Keratinocyte (primary cell): ENCODE measurements around the gene SURF4.

Experiments
- EZH2 ChIP-seq: IDR thresholded peaks from one replicate; pipeline ENCODE4 v1.6.1; 2012; ENCODE audit warnings: inconsistent platforms, mild to moderate bottlenecking, low read length, moderate library complexity
- TF ChIP-seq, protein P1 (sequence below), 3 experiments: IDR thresholded peaks in 1 of 3; conservative IDR thresholded peaks in 1 of 3; optimal IDR thresholded peaks in 1 of 3; 2 replicates in 2 of 3; 3 replicates in 1 of 3; pipeline versions ENCODE3 to v1.5.1; 2011; ENCODE audit warnings: low read length in 3 of 3, mild to moderate bottlenecking in 3 of 3, moderate library complexity in 2 of 3, control low read depth in 1 of 3, inconsistent platforms in 1 of 3; ENCODE audit not compliant: insufficient read depth in 2 of 3; ENCODE audit errors: extremely low read depth in 1 of 3

DNA sequence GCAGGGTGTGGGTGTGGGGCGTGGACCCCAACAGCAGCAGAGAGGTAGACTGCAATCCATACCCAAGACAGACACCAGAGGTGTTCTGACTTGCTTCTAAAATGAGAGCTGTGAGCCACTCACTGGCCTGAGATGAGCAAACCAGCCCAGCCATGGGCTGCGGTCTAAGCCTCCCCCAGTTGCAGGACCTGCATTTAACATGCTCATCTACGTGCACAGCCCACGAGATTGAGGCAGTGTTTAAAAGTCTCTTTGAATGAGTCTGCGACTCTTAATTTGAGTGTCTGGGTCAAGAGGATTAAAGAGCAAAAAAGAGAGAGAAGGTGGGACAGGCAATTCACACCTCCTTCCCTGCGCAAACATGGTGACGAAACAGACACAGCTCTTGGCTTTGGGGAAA, 5.9 kb downstream of the SURF4 start:
- TF ChIP-seq, protein P1, sequence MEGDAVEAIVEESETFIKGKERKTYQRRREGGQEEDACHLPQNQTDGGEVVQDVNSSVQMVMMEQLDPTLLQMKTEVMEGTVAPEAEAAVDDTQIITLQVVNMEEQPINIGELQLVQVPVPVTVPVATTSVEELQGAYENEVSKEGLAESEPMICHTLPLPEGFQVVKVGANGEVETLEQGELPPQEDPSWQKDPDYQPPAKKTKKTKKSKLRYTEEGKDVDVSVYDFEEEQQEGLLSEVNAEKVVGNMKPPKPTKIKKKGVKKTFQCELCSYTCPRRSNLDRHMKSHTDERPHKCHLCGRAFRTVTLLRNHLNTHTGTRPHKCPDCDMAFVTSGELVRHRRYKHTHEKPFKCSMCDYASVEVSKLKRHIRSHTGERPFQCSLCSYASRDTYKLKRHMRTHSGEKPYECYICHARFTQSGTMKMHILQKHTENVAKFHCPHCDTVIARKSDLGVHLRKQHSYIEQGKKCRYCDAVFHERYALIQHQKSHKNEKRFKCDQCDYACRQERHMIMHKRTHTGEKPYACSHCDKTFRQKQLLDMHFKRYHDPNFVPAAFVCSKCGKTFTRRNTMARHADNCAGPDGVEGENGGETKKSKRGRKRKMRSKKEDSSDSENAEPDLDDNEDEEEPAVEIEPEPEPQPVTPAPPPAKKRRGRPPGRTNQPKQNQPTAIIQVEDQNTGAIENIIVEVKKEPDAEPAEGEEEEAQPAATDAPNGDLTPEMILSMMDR (optimal IDR thresholded peaks at IDR 0.05 in 1 of 3, IDR thresholded peaks at IDR 0.05 in 1 of 3, conservative IDR thresholded peaks at IDR 0.05 in 1 of 3; ENCODE audit: extremely low read depth in 1 of 3, insufficient read depth in 2 of 3, low read length in 3 of 3), result no peak
- no peak for TF ChIP-seq EZH2
